HUES64 (cell line): ENCODE results near the gene HDAC11.

Source experiments
- H3K27ac ChIP-seq: 2 replicates; pipeline ENCODE4 v1.7.0; 2013; ENCODE audit warnings: low read depth, low read length, inconsistent platforms
- H3K27me3 ChIP-seq: 2 replicates; pipeline ENCODE4 v1.6.1; 2013; ENCODE audit warnings: mild to moderate bottlenecking, low read length; ENCODE audit not compliant: insufficient read depth
- H3K36me3 ChIP-seq: 2 replicates; pipeline ENCODE4 v1.6.1; 2013; ENCODE audit warnings: mild to moderate bottlenecking, low read length; ENCODE audit not compliant: insufficient read depth
- H3K4me1 ChIP-seq: 2 replicates; pipeline ENCODE4 v1.6.1; 2013; ENCODE audit warnings: mild to moderate bottlenecking, low read length, moderate library complexity; ENCODE audit not compliant: insufficient read depth
- H3K4me3 ChIP-seq: 2 replicates; pipeline ENCODE4 v1.5.1; 2013; ENCODE audit warnings: mild to moderate bottlenecking, low read length, moderate library complexity
- H3K9ac ChIP-seq: 2 replicates; pipeline ENCODE4 v1.6.1; 2013; ENCODE audit warnings: mild to moderate bottlenecking, low read depth, low read length
- H3K9me3 ChIP-seq: 2 replicates; pipeline ENCODE4 v1.6.1; 2013; ENCODE audit warnings: low read depth, low read length; ENCODE audit not compliant: insufficient read depth
- WGBS: fragments of 150-250, 120-280 bp; methylation state at CpG from one replicate; pipeline ENCODE4 v1.1.7; 2013; ENCODE audit warnings: missing lambda C conversion rate; 5-methylcytosine and 5-hydroxymethylcytosine counted together

HDAC11 gene

DNA sequence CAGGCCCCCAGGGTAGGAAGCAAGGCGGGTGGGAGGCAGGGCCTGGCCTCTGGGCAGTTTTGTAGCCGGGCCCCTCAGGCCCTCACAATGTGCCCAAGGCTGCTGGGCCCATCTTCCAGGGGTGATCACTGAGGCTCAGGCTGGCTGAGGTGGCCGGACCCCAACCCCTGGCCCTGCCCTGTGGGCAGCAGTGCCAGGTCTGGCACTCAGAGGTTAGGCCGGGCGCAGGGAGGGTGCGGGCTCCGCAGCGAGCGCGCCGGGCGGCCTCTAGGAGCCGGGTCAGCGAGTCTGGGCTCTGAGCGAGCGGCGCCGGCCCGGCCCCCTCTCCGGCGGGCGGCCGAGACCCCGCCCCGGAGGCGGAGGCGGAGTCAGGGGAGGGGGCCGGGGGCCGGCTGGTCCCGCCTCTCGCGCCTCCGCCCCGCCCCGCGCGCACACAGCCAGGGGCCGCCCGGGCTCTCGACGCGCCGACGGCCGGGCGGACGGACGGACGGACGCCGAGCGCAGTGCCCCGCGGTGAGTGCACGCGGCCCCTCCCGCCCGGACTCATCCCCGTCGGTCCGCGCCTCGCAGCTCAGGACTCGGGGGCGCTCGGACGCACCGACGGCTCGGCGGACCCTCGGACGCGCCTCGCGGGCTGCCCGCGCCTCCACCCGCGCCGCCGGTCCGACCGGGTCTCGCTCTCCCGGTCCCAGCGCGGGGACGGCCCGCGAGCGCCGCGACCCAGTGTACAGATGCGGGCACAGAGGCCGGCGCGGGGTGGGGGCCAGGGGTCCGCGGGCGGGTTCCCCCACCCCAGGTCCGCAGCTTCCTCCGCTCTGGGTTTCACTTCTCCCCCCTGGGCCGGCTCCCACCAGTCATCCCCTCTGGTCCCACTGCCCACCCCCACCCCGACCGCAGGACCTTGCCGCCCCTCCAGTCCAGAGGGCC, 68.9 kb downstream of the HDAC11 start, which contains the start of gene FBLN2:
TSS of gene FBLN2 (plus strand) at position 430 of the 927 bp plus-strand sequence. CDS start 21,231 bp downstream, outside the sequence.
- Histone ChIP-seq H3K9ac (0 out of 2 replicates have a peak within 1 kb of the TSS, but pooled peaks have one; percentile 33), H3K27ac (no peak within 1 kb of the TSS), H3K36me3 (no peaks in the 10 kb centered on the region), H3K9me3 (no peaks in the 10 kb centered on the region), H3K27me3 (peaks cover 20% of the 10 kb centered on the region), H3K4me3 (peak within 1 kb of the TSS; percentile 48), H3K4me1 (peaks cover 11% of the 10 kb centered on the region)
- WGBS, result 4% methylated on average over 107 of the region's 107 CpGs

- H3K9me3 ChIP-seq, result no peaks in the 10 kb centered on the region
- H3K4me3 ChIP-seq, result no peak overlapping the region
- H3K27me3 ChIP-seq, result peaks cover 20% of the 10 kb centered on the region
- peaks cover 11% of the 10 kb centered on the region for H3K4me1 ChIP-seq
- H3K9ac ChIP-seq, result no peak overlapping the region
- WGBS, result 77% methylated on average over 17 of the region's 18 CpGs
- H3K27ac ChIP-seq, result no peak overlapping the region
- no peaks in the 10 kb centered on the region for H3K36me3 ChIP-seq
Measured at GRCh38 chr3:13549623-13550422, 69.7 kb downstream of the HDAC11 start.

DNA sequence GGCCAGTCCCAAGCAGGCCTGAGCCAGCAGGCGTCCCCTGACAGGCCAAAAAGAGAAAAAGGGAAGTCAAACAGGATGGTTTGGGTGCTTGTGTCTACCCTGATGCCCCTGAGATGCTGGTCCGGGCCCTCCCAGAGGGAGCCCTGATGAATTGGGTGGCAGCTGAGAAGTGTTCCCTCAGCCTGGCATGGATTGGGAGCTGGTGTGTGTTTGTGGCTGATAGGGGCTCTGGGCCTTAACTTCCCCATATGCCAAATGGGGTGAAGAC, 70.3 kb downstream of the HDAC11 start:
- WGBS, result 82% methylated on average over 2 of the region's 2 CpGs
- no peak overlapping the region for H3K9ac ChIP-seq
- no peak overlapping the region for H3K4me3 ChIP-seq
- H3K9me3 ChIP-seq, result no peaks in the 10 kb centered on the region
- H3K27ac ChIP-seq, result no peak overlapping the region
- no peaks in the 10 kb centered on the region for H3K36me3 ChIP-seq
- peaks cover 20% of the 10 kb centered on the region for H3K27me3 ChIP-seq
- peaks cover 11% of the 10 kb centered on the region for H3K4me1 ChIP-seq

DNA sequence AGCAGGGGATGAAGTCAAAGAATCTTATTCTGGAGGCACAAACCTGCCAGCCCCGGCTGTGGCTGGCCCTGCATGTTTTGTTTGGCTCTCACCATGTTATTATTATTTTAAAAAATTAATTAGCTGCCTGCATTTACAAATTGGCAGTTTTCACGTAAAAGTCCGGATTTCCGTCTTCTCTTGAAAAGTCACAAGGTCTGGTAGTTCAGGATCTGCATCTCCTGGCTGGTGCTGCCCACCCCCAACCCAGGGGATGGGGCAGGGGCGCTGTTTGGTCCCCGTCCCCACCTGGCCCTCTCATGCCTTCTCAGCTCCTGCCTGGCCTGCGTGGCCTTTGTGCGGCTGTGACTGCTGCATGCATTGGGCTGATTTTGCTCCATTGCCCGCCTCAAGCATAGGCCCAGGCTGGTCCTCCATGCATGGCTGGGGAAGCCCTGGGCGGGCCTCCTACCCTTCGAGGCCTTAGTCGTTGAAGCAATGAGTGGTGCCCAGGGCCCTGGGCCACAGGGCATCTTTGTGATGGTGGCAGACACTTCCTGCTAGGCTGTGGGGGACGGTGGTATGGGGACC, 70.8 kb downstream of the HDAC11 start:
- no peaks in the 10 kb centered on the region for H3K9me3 ChIP-seq
- WGBS, result 85% methylated on average over 12 of the region's 13 CpGs

GRCh38 chr3:13552857-13553652, 72.9 kb downstream of the HDAC11 start:
- 87% methylated on average over 28 of the region's 28 CpGs for WGBS
- Histone ChIP-seq H3K4me3 (no peak overlapping the region), H3K4me1 (peaks cover 13% of the 10 kb centered on the region), H3K36me3 (no peaks in the 10 kb centered on the region), H3K27ac (no peak overlapping the region), H3K9me3 (no peaks in the 10 kb centered on the region), H3K9ac (no peak overlapping the region), H3K27me3 (peaks cover 20% of the 10 kb centered on the region)

More for the DNA sequence above, 70.8 kb downstream of the HDAC11 start:
- Histone ChIP-seq H3K9ac (no peak overlapping the region), H3K27ac (no peak overlapping the region), H3K36me3 (no peaks in the 10 kb centered on the region), H3K4me1 (peaks cover 13% of the 10 kb centered on the region), H3K4me3 (no peak overlapping the region), H3K27me3 (peaks cover 20% of the 10 kb centered on the region)

DNA sequence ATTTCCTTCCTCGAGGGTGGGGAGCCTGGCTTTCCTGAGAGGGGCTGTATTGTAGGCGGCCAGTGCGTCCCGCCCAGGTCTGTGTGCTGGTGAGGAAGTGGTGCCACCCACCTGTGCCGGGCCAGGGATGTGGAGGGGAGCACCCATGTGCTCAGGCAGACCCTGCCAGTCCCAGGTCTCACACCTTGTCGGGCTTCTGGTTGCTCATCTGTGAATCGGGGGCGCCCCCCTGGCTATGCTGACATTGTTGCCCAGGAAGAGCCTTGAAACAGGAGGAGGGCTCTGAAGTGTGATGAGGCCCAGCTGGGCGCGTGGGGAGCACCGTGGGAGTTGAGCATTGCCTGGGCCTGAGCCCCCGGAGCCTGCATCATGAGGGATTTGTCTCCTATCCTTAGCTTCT, 73.6 kb downstream of the HDAC11 start:
- Histone ChIP-seq H3K27me3 (peaks cover 14% of the 10 kb centered on the region), H3K9me3 (no peaks in the 10 kb centered on the region), H3K36me3 (no peaks in the 10 kb centered on the region), H3K4me1 (peaks cover 13% of the 10 kb centered on the region; the same call in 1 of the 2 replicates), H3K27ac (no peak overlapping the region), H3K4me3 (no peak overlapping the region), H3K9ac (no peak overlapping the region)
- WGBS, result 82% methylated on average over 12 of the region's 12 CpGs

- Histone ChIP-seq H3K9me3 (no peaks in the 10 kb centered on the region), H3K27me3 (no peaks in the 10 kb centered on the region), H3K9ac (no peak overlapping the region), H3K4me3 (no peak overlapping the region), H3K4me1 (peaks cover 13% of the 10 kb centered on the region; the same call in 1 of the 2 replicates), H3K36me3 (no peaks in the 10 kb centered on the region), H3K27ac (no peak overlapping the region)
- 91% methylated on average over 11 of the region's 11 CpGs for WGBS
Measured at GRCh38 chr3:13555753-13556152, 75.6 kb downstream of the HDAC11 start.
